ENCODE results near the gene ABHD18. TPM values are rescaled to one million over a fixed set of nuclear protein-coding genes. Genes with fewer than 3 reads are reported as not detected.
"Not testable (repeated sequence)": the region's sequence is repeated elsewhere in the genome, so short reads cannot be mapped to it uniquely, and the experiment has no call there.

ABHD18 gene
- total RNA-seq, 6 experiments from 2014 or later, result 8.3 to 12.2 (median 10.2) TPM

GRCh38 chr4:128056396-128056795, 91.2 kb downstream of the ABHD18 start:
- H3K4me3 ChIP-seq, result no peak overlapping the region
- no peaks in the 10 kb centered on the region for H3K4me1 ChIP-seq
- no peaks in the 10 kb centered on the region for H3K9me3 ChIP-seq
- intact Hi-C loops (cut with DNase I), result no loop called here
- no peak overlapping the region for H3K27ac ChIP-seq
- DNase-seq, result no peak
- no peaks in the 10 kb centered on the region for H3K36me3 ChIP-seq
- TF ChIP-seq POLR2A (IDR thresholded peaks at IDR 0.05), result no peak
- TF ChIP-seq CTCF (IDR thresholded peaks at IDR 0.05), result no peak
- no peak for ATAC-seq
- no peaks in the 10 kb centered on the region for H3K27me3 ChIP-seq

GRCh38 chr4:128060121-128060698, 95.0 kb downstream of the ABHD18 start:
- ATAC-seq, result peak in 2 of 4 donors; percentile 0 to 3
- 10% methylated on average over 21 of the region's 21 CpGs for WGBS (ENCODE audit: insufficient coverage, low coverage, low lambda C conversion rate, missing lambda C conversion rate)
- H3K36me3 ChIP-seq, result no peaks in the 10 kb centered on the region
- no peaks in the 10 kb centered on the region for H3K27me3 ChIP-seq
- peak overlapping the region; percentile 78 to 87 (median 82) for H3K4me3 ChIP-seq
- H3K4me1 ChIP-seq, result peaks cover 0 to 14% (median 2%) of the 10 kb centered on the region in 4 donors
- H3K27ac ChIP-seq, result peak overlapping the region; percentile 96 to 98 (median 97)
- TF ChIP-seq CTCF (IDR thresholded peaks at IDR 0.05), result no peak
- no peak for TF ChIP-seq POLR2A (IDR thresholded peaks at IDR 0.05)
- H3K9me3 ChIP-seq, result no peaks in the 10 kb centered on the region
- intact Hi-C loops (cut with DNase I), result no loop called here
- DNase-seq, result no peak

GRCh38 chr4:128060699-128061565, 95.7 kb downstream of the ABHD18 start, which contains the start of gene LARP1B:
LARP1B (plus strand) TSS chr4:128061312; CDS start chr4:128074952, 13,640 bp downstream.
- peak; percentile 98 to 99 (median 99) for DNase-seq
- Histone ChIP-seq H3K4me3 (peak within 1 kb of the TSS; percentile 78 to 87 (median 82)), H3K27me3 (no peaks in the 10 kb centered on the region), H3K27ac (peak within 1 kb of the TSS; percentile 96 to 98 (median 97)), H3K9me3 (no peaks in the 10 kb centered on the region), H3K36me3 (no peaks in the 10 kb centered on the region), H3K4me1 (peaks cover 0 to 14% (median 2%) of the 10 kb centered on the region in 4 donors)
- peak; percentile 94 for TF ChIP-seq POLR2A (IDR thresholded peaks at IDR 0.05)
- TF ChIP-seq CTCF (IDR thresholded peaks at IDR 0.05), result no peak
- intact Hi-C loops (cut with DNase I), result no loop called here
- 0% methylated on average over 11 of the region's 112 CpGs for WGBS (ENCODE audit: insufficient coverage, low coverage, low lambda C conversion rate, missing lambda C conversion rate)
- peak; percentile 88 to 95 (median 90) for ATAC-seq

GRCh38 chr4:128061566-128062536, 96.6 kb downstream of the ABHD18 start:
- peak; percentile 29 for TF ChIP-seq POLR2A (IDR thresholded peaks at IDR 0.05)
- TF ChIP-seq CTCF (IDR thresholded peaks at IDR 0.05), result no peak
- peaks cover 0 to 14% (median 2%) of the 10 kb centered on the region in 4 donors for H3K4me1 ChIP-seq
- 0% methylated on average over 6 of the region's 101 CpGs for WGBS (ENCODE audit: insufficient coverage, low coverage, low lambda C conversion rate, missing lambda C conversion rate)
- intact Hi-C loops (cut with DNase I), result no loop called here
- H3K27me3 ChIP-seq, result no peaks in the 10 kb centered on the region
- no peaks in the 10 kb centered on the region for H3K9me3 ChIP-seq
- H3K4me3 ChIP-seq, result peak overlapping the region; percentile 78 to 87 (median 82)
- DNase-seq (peak; percentile 77 to 81 (median 78)), ATAC-seq (peak; percentile 25 to 35 (median 30))
- H3K27ac ChIP-seq, result peak overlapping the region; percentile 96 to 98 (median 97)
- H3K36me3 ChIP-seq, result no peaks in the 10 kb centered on the region

GRCh38 chr4:128066453-128066820, 101.2 kb downstream of the ABHD18 start:
- H3K4me1 ChIP-seq, result peaks cover 0 to 14% (median 2%) of the 10 kb centered on the region in 4 donors
- DNase-seq; H3K36me3 ChIP-seq; ATAC-seq; H3K27me3 ChIP-seq; H3K4me3 ChIP-seq; H3K27ac ChIP-seq; intact Hi-C loops (cut with DNase I); H3K9me3 ChIP-seq: not testable (repeated sequence)
- 98% methylated on average over 7 of the region's 10 CpGs for WGBS (ENCODE audit: insufficient coverage, low coverage, low lambda C conversion rate, missing lambda C conversion rate)
